Stimulated activated memory B cell treated with anti-CD40 and anti-IgM and Interleukin-4, amounts not matched to agents 10 μg/mL and 1 μg/mL and 100 μg/mL, for 72 hours (primary cell): Measurements from ENCODE around the gene DLG4.

Experiments used
- ATAC-seq: fragments of 150-1000 bp; cut with Tn5 transposase; 2 replicates; pipeline ENCODE4 v1.10.0; 2021
- H3K27ac Mint-ChIP-seq: one replicate; pipeline ENCODE4 v1.8.0; 2022; ENCODE audit warnings: mild to moderate bottlenecking, mixed read lengths
- H3K27me3 Mint-ChIP-seq: one replicate; pipeline ENCODE4 v1.8.0; 2022; ENCODE audit warnings: mixed read lengths
- H3K36me3 Mint-ChIP-seq: one replicate; pipeline ENCODE4 v1.8.0; 2022; ENCODE audit warnings: mixed read lengths
- H3K4me1 Mint-ChIP-seq: one replicate; pipeline ENCODE4 v1.8.0; 2022; ENCODE audit warnings: mixed read lengths
- H3K4me3 Mint-ChIP-seq: one replicate; pipeline ENCODE4 v1.8.0; 2022; ENCODE audit warnings: mild to moderate bottlenecking, moderate library complexity, mixed read lengths
- H3K9me3 Mint-ChIP-seq: one replicate; pipeline ENCODE4 v1.8.0; 2022; ENCODE audit warnings: mixed read lengths

The DLG4 gene

DNA sequence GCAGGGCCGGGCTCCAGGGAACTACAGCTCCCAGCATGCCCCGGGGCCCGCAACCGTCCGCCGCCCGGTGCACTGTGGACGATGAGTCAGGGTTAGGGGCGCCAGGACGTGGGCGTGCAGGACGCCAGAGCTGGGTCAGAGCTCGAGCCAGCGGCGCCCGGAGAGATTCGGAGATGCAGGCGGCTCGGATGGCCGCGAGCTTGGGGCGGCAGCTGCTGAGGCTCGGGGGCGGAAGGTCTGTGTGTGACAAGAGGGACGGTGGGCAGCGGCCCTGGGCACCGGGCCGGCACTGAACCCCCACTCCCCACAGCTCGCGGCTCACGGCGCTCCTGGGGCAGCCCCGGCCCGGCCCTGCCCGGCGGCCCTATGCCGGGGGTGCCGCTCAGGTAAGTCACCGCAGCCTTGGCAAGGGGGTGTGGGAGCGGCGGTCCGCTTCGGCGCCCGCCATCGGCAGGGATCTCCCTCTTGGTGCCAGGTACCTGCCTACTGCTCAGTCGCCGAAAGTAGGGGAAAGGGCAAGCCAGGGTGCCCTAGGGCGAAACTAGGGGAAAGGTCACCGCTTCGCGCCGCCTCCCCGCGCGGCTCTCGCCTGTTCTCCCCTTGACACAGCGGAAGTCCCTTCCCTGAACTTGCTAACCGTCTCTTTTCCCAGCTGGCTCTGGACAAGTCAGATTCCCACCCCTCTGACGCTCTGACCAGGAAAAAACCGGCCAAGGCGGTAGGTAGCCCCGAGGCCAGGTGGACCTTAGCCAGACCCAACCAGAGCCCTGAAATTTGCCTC, at the start of gene DLG4, which contains the start of gene ACADVL:
Gene DLG4, minus strand, starts transcription at position 25 of the 781 bp plus-strand sequence.
Gene ACADVL, plus strand, starts transcription at position 127 of the 781 bp plus-strand sequence. Its CDS starts 47 bp downstream, at position 174.
- no peaks in the 10 kb centered on the region for H3K9me3 Mint-ChIP-seq
- no peaks in the 10 kb centered on the region for H3K27me3 Mint-ChIP-seq
- peaks cover 55% of the 10 kb centered on the region for H3K4me1 Mint-ChIP-seq
- peaks cover 9% of the 10 kb centered on the region for H3K36me3 Mint-ChIP-seq
- peak within 1 kb of the TSS; percentile 91 for H3K4me3 Mint-ChIP-seq
- peak within 1 kb of the TSS; percentile 85 for H3K27ac Mint-ChIP-seq
- ATAC-seq = peak; percentile 89

DNA sequence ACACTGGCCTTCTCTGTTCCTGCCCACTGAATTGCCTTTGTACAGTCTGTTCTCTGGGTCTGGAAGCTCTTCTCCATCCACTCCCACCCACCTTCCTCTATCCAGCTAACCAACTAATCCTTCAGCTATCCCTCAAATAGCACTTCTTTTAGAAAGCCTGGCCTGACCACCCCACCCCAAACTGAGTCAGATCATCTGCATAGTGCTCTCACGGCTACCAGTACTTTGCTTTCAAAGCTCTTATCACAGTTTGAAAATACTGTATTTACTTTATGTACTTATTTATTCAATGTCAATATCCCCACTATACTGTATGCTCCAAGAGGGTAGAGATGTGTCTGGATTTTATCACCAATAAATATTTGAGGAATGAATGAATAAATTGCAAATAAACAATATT, 47.1 kb upstream of the DLG4 start:
- H3K4me3 Mint-ChIP-seq = no peak overlapping the region
- H3K4me1 Mint-ChIP-seq = peaks cover 24% of the 10 kb centered on the region
- peaks cover 47% of the 10 kb centered on the region for H3K27me3 Mint-ChIP-seq

GRCh38 chr17:7263801-7264078, 44.1 kb upstream of the DLG4 start:
- H3K27me3 Mint-ChIP-seq = peaks cover 37% of the 10 kb centered on the region
- no peak overlapping the region for H3K27ac Mint-ChIP-seq
- no peak for ATAC-seq
- no peak overlapping the region for H3K4me3 Mint-ChIP-seq
- no peaks in the 10 kb centered on the region for H3K9me3 Mint-ChIP-seq
- no peaks in the 10 kb centered on the region for H3K36me3 Mint-ChIP-seq
- peaks cover 26% of the 10 kb centered on the region for H3K4me1 Mint-ChIP-seq

More for the DNA sequence above, 47.1 kb upstream of the DLG4 start:
- no peaks in the 10 kb centered on the region for H3K36me3 Mint-ChIP-seq
- ATAC-seq = no peak
- H3K9me3 Mint-ChIP-seq = no peaks in the 10 kb centered on the region
- no peak overlapping the region for H3K27ac Mint-ChIP-seq

- Mint-ChIP-seq H3K4me3 (peak overlapping the region; percentile 55), H3K36me3 (no peaks in the 10 kb centered on the region), H3K9me3 (no peaks in the 10 kb centered on the region), H3K4me1 (peaks cover 26% of the 10 kb centered on the region), H3K27me3 (peaks cover 37% of the 10 kb centered on the region), H3K27ac (peak overlapping the region; percentile 38)
- ATAC-seq = no peak
These were observed 43.5 kb upstream of the DLG4 start for GRCh38 chr17:7262935-7263800.

DNA sequence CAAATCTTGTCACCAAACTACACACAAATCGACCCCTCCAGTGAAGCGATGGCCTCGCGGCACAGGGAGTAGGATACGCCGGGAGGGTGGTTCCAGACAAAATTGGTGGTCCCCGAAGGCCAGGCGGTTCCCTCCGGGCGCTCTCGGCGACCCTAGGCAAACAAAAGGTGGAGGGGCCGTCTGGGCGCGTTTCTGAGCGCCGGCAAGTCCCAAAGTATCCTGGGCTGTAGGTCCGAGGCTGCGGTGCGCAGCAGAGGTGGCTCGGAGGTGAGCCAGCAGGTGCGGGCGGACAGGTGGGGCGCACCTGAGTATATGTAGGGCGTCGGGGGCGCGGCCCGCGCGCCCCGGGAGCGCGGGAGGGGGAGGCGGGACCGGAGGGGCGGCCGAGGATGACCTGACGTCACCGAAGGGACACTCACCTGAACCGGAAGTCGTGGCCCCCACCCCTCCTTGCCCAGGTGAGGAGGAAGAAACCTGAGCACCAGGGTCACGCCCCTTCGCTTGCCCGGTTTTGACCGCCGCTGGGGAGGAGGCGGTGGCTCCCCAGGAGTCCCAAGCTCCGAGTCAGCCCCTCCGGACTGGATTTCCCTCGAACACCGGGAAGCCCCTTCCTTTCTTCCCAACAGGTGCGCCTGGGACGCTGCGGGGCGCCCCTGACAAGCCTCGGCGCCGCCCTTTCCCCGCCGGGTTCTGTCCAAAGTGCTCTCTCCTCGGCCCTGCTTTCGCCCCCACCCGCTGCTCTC, 42.7 kb upstream of the DLG4 start, which contains the start of gene CLDN7:
Gene CLDN7, minus strand, starts transcription at position 287 of the 743 bp plus-strand sequence. CDS start 435 bp downstream, outside the sequence.
- peaks cover under 1% of the 10 kb centered on the region for H3K36me3 Mint-ChIP-seq
- no peaks in the 10 kb centered on the region for H3K9me3 Mint-ChIP-seq
- H3K4me3 Mint-ChIP-seq = peak within 1 kb of the TSS; percentile 72
- H3K27me3 Mint-ChIP-seq = peaks cover 37% of the 10 kb centered on the region
- peak within 1 kb of the TSS; percentile 63 for H3K27ac Mint-ChIP-seq
- ATAC-seq = no peak
- H3K4me1 Mint-ChIP-seq = peaks cover 26% of the 10 kb centered on the region

- Mint-ChIP-seq H3K4me3 (peak overlapping the region; percentile 72), H3K9me3 (no peaks in the 10 kb centered on the region), H3K27ac (peak overlapping the region; percentile 63)
These were observed 41.9 kb upstream of the DLG4 start for GRCh38 chr17:7261379-7262191.

GRCh38 chr17:7260651-7261378, 41.2 kb upstream of the DLG4 start:
- H3K36me3 Mint-ChIP-seq = peaks cover 16% of the 10 kb centered on the region

More at GRCh38 chr17:7261379-7262191, 41.9 kb upstream of the DLG4 start:
- ATAC-seq = peak; percentile 62
- peaks cover 9% of the 10 kb centered on the region for H3K36me3 Mint-ChIP-seq
- H3K4me1 Mint-ChIP-seq = peaks cover 26% of the 10 kb centered on the region
- peaks cover 31% of the 10 kb centered on the region for H3K27me3 Mint-ChIP-seq

GRCh38 chr17:7260151-7260550, 40.5 kb upstream of the DLG4 start:
- H3K4me3 Mint-ChIP-seq = no peak overlapping the region
- H3K36me3 Mint-ChIP-seq = peaks cover 16% of the 10 kb centered on the region
- H3K9me3 Mint-ChIP-seq = no peaks in the 10 kb centered on the region
- peaks cover 26% of the 10 kb centered on the region for H3K4me1 Mint-ChIP-seq
- H3K27ac Mint-ChIP-seq = no peak overlapping the region
- ATAC-seq = no peak
- peaks cover 22% of the 10 kb centered on the region for H3K27me3 Mint-ChIP-seq

More at GRCh38 chr17:7260651-7261378, 41.2 kb upstream of the DLG4 start:
- ATAC-seq = peak; percentile 68
- peak overlapping the region; percentile 72 for H3K4me3 Mint-ChIP-seq
- peak overlapping the region; percentile 63 for H3K27ac Mint-ChIP-seq
- H3K27me3 Mint-ChIP-seq = peaks cover 24% of the 10 kb centered on the region
- no peaks in the 10 kb centered on the region for H3K9me3 Mint-ChIP-seq
- H3K4me1 Mint-ChIP-seq = peaks cover 26% of the 10 kb centered on the region

- Mint-ChIP-seq H3K36me3 (peaks cover 21% of the 10 kb centered on the region), H3K9me3 (no peaks in the 10 kb centered on the region), H3K27ac (no peak overlapping the region), H3K4me3 (no peak overlapping the region), H3K27me3 (peaks cover 22% of the 10 kb centered on the region), H3K4me1 (peaks cover 31% of the 10 kb centered on the region)
- ATAC-seq = no peak
These were observed 39.9 kb upstream of the DLG4 start for GRCh38 chr17:7259555-7259889.

DNA sequence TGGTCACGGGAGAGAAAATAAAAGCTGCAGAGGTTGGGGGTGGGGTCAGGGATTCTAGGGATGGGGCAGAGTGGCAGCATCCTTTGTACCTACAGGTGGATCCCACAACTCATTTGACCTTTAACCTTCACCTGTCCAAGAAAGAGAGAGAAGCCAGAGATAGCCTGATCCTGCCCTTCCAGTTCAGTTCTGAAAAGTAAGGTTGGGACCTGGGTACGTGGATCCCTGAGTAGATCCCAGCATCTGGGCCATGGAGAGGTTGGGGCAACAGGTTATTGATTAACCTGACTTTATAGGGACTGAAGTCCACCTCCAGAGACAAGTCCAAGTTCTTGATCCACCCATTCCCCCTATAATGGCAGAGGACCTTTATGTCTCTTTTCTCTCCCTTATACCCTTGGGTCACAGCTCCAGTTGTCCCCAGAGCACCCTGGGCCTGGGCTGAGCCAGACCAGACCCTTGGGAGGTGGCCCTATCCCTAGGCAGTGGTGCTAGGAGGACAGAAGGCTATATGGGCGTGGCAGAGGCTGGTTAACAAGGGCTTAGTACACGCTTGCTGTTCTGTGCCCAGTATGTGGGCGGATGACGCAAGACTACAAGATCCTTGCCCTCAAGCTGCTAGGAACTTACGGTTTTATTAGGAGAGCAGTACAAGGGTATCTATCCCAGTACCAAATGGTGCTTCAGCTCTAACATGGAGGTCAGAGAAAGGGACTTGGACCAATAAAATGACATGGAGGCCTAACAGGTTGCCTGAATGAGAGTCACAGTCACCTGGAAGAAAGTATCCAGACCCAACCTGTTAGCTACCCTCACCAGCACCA, 39.3 kb upstream of the DLG4 start:
- no peaks in the 10 kb centered on the region for H3K9me3 Mint-ChIP-seq
- H3K27me3 Mint-ChIP-seq = peaks cover 17% of the 10 kb centered on the region
- H3K4me3 Mint-ChIP-seq = no peak overlapping the region
- peaks cover 29% of the 10 kb centered on the region for H3K4me1 Mint-ChIP-seq
- no peak overlapping the region for H3K27ac Mint-ChIP-seq
- ATAC-seq = no peak
- H3K36me3 Mint-ChIP-seq = peaks cover 22% of the 10 kb centered on the region

DNA sequence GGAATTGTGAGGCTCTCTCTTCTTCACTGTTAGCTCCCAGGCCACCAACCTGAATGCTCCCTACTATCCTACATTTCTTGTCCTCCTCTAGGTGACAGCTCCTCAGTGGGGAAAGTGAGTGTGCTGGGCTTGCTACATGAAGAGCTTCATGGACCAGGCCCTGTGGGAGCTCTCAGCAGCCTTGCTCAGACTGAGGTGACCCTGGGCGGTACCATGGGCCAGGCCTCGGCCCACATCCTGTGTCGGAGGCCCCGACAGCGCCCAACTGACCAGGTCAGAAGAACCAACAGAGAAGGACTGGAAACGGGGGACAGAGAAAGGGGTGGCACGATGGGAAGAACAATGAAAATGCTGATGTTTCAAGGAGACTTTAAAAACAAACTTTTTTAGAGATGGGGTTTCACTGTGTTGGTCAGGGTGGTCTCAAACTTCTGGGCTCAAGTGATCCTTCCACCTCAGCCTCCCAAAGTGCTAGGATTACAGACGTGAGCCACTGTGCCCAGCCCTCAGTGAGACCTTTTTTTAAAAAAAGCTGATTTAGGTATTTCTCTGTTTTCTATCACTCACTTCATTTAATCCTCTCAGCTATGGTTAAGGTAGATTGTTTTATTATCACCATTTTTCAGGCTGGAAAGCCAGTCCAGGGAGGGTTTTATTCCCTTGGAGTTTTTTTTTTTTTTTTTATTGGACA, 37.3 kb upstream of the DLG4 start:
- Mint-ChIP-seq H3K4me3 (no peak overlapping the region), H3K36me3 (peaks cover 33% of the 10 kb centered on the region), H3K27ac (no peak overlapping the region)

DNA sequence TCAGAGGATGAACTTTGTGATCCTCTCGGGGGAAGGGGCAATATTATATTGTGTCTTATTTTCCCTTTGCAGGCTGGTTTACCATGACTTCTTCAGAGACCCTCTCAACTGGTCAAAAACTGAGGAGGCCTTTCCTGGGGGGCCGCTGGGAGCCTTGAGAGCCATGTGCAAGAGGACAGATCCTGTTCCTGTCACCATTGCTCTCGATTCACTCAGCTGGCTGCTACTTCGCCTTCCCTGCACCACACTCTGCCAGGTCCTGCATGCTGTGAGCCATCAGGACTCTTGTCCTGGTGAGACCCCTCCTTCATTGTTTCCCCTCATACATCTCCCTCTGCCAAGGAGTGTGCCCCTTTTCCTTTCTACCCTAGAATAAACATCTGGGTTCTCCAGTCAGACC, 34.9 kb upstream of the DLG4 start:
- peaks cover 33% of the 10 kb centered on the region for H3K36me3 Mint-ChIP-seq
- H3K4me1 Mint-ChIP-seq = peaks cover 35% of the 10 kb centered on the region
- no peaks in the 10 kb centered on the region for H3K9me3 Mint-ChIP-seq

More for the DNA sequence above, 37.3 kb upstream of the DLG4 start:
- ATAC-seq = no peak
- no peaks in the 10 kb centered on the region for H3K9me3 Mint-ChIP-seq
- H3K27me3 Mint-ChIP-seq = no peaks in the 10 kb centered on the region
- peaks cover 23% of the 10 kb centered on the region for H3K4me1 Mint-ChIP-seq

GRCh38 chr17:7253082-7253481, 33.4 kb upstream of the DLG4 start:
- H3K27me3 Mint-ChIP-seq = no peaks in the 10 kb centered on the region
- no peaks in the 10 kb centered on the region for H3K9me3 Mint-ChIP-seq
- peak overlapping the region; percentile 91 for H3K4me3 Mint-ChIP-seq
- peak overlapping the region; percentile 98 for H3K27ac Mint-ChIP-seq
- peaks cover 47% of the 10 kb centered on the region for H3K4me1 Mint-ChIP-seq
- no peak for ATAC-seq
- peaks cover 44% of the 10 kb centered on the region for H3K36me3 Mint-ChIP-seq

More for the DNA sequence above, 34.9 kb upstream of the DLG4 start:
- H3K4me3 Mint-ChIP-seq = no peak overlapping the region
- no peak for ATAC-seq
- H3K27ac Mint-ChIP-seq = peak overlapping the region; percentile 51
- no peaks in the 10 kb centered on the region for H3K27me3 Mint-ChIP-seq
